B cell (primary cell): ENCODE measurements around the gene AP1AR.

ENCODE experiments used
- CTCF ChIP-seq: fragments of 200-600 bp; IDR thresholded peaks from one replicate; pipeline ENCODE4 v1.8.0; 2022; ENCODE audit warnings: antibody characterized with exemption, mild to moderate bottlenecking
- EZH2 ChIP-seq: IDR thresholded peaks from 2 replicates; pipeline ENCODE4 v1.6.1; 2012; ENCODE audit warnings: borderline replicate concordance, low read depth, mild to moderate bottlenecking, moderate library complexity, low read length; ENCODE audit not compliant: insufficient read depth, poor library complexity, severe bottlenecking

DNA sequence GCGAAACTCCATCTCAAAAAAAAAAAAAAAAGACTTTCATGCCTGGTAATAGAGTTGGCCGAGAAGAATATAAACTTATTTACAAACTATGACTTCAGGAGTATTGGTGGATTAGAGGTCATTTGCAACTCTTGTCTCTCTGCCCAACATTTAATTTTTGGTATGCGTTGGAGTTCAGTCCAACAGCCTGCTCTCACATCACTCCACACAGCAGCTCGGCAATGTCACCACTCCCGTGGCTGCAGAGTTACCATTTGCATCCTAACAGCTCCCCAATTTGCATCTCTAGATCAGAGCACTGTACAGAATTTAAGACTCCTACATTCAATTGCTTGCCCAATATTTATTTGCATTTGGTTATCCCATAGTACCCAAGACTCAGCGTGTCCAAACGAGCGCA is 40.9 kb upstream of the AP1AR start:
- TF ChIP-seq CTCF, result no peak
- TF ChIP-seq EZH2, result no peak
